Endothelial cell of umbilical vein (primary cell): ENCODE measurements around the gene CUTA.

Source experiments
- CTCF ChIP-seq, 2 donors: IDR thresholded peaks; 1 replicate in 1 of 2; 2 replicates in 1 of 2; pipeline ENCODE4 v1.5.1; 2011; ENCODE audit warnings: low read length in 2 of 2, mild to moderate bottlenecking in 2 of 2, moderate library complexity in 2 of 2, control low read depth in 1 of 2, inconsistent platforms in 1 of 2, low read depth in 1 of 2; ENCODE audit not compliant: insufficient read depth in 1 of 2; ENCODE audit errors: extremely low read depth in 1 of 2
- EZH2 ChIP-seq: IDR thresholded peaks from 2 replicates; pipeline ENCODE4 v1.6.1; 2012; ENCODE audit warnings: borderline replicate concordance, low read depth, mild to moderate bottlenecking, moderate library complexity, low read length, inconsistent platforms; ENCODE audit not compliant: severe bottlenecking
- POLR2A ChIP-seq: IDR thresholded peaks from 2 replicates; pipeline ENCODE4 v1.6.1; 2012; ENCODE audit warnings: low read depth, mild to moderate bottlenecking, control low read depth, low read length
- POLR2AphosphoS5 ChIP-seq: IDR thresholded peaks from 2 replicates; pipeline ENCODE4 v1.6.1; 2012; ENCODE audit warnings: low read depth, mild to moderate bottlenecking, control low read depth, low read length, moderate library complexity; ENCODE audit not compliant: insufficient read depth

- TF ChIP-seq POLR2A (no peak), CTCF (IDR thresholded peaks at IDR 0.05; ENCODE audit: extremely low read depth in 1 of 2, insufficient read depth in 1 of 2, low read depth in 1 of 2, low read length in 2 of 2) (no peak), POLR2AphosphoS5 (no peak), EZH2 (no peak)
These were observed 27.7 kb downstream of the CUTA start for GRCh38 chr6:33390173-33390572.
